BE2C (cell line): ENCODE measurements around the gene DROSHA.

Experiments used
- DNase-seq: peaks from one replicate; pipeline ENCODE4 v3.0.0-alpha.2; 2020
- H3K27me3 ChIP-seq: fragments of 250-450 bp; sonication (Bioruptor Pico); 2 replicates; pipeline ENCODE4 v1.5.1; 2020; ENCODE audit warnings: mild to moderate bottlenecking
- H3K36me3 ChIP-seq: fragments of 250-450 bp; sonication (Bioruptor Pico); 2 replicates; pipeline ENCODE4 v1.5.1; 2020; ENCODE audit warnings: mild to moderate bottlenecking
- H3K4me1 ChIP-seq: fragments of 250-450 bp; sonication (Bioruptor Pico); 2 replicates; pipeline ENCODE4 v1.5.1; 2020
- H3K4me3 ChIP-seq: 2 replicates; pipeline ENCODE4 v1.5.1; 2011; ENCODE audit warnings: low read depth, low read length
- H3K9me3 ChIP-seq: fragments of 250-450 bp; sonication (Bioruptor Pico); 2 replicates; pipeline ENCODE4 v1.5.1; 2020
- CTCF ChIP-seq: IDR thresholded peaks from 2 replicates; pipeline ENCODE4 v1.5.1; 2012; ENCODE audit warnings: mild to moderate bottlenecking, low read depth, low read length

The DROSHA gene

GRCh38 chr5:31478901-31479300 is 53.0 kb downstream of the DROSHA start:
- TF ChIP-seq CTCF: no peak
- no peaks in the 10 kb centered on the region for H3K4me1 ChIP-seq
- peaks cover 59% of the 10 kb centered on the region for H3K36me3 ChIP-seq
- H3K4me3 ChIP-seq: no peak overlapping the region
- H3K9me3 ChIP-seq: no peaks in the 10 kb centered on the region
- H3K27me3 ChIP-seq: no peaks in the 10 kb centered on the region
- no peak for DNase-seq

- DNase-seq: no peak
- no peak for TF ChIP-seq CTCF
- Histone ChIP-seq H3K4me3 (no peak overlapping the region), H3K9me3 (no peaks in the 10 kb centered on the region), H3K36me3 (peaks cover 49% of the 10 kb centered on the region), H3K27me3 (no peaks in the 10 kb centered on the region), H3K4me1 (no peaks in the 10 kb centered on the region)
These were observed 53.9 kb downstream of the DROSHA start for GRCh38 chr5:31477971-31478370.

GRCh38 chr5:31477516-31477915 is 54.4 kb downstream of the DROSHA start:
- H3K4me1 ChIP-seq: no peaks in the 10 kb centered on the region
- H3K9me3 ChIP-seq: no peaks in the 10 kb centered on the region
- DNase-seq: no peak
- no peaks in the 10 kb centered on the region for H3K27me3 ChIP-seq
- peaks cover 48% of the 10 kb centered on the region for H3K36me3 ChIP-seq
- no peak for TF ChIP-seq CTCF
- H3K4me3 ChIP-seq: no peak overlapping the region

GRCh38 chr5:31476738-31477141 is 55.2 kb downstream of the DROSHA start:
- Histone ChIP-seq H3K4me3 (no peak overlapping the region), H3K36me3 (peaks cover 48% of the 10 kb centered on the region), H3K9me3 (no peaks in the 10 kb centered on the region), H3K27me3 (no peaks in the 10 kb centered on the region), H3K4me1 (no peaks in the 10 kb centered on the region)
- no peak for DNase-seq
- no peak for TF ChIP-seq CTCF

GRCh38 chr5:31471916-31472315 is 60.0 kb downstream of the DROSHA start:
- no peaks in the 10 kb centered on the region for H3K4me1 ChIP-seq
- no peaks in the 10 kb centered on the region for H3K9me3 ChIP-seq
- TF ChIP-seq CTCF: no peak
- H3K36me3 ChIP-seq: peaks cover 42% of the 10 kb centered on the region
- no peak overlapping the region for H3K4me3 ChIP-seq
- H3K27me3 ChIP-seq: no peaks in the 10 kb centered on the region
- DNase-seq: no peak

- DNase-seq: no peak
- Histone ChIP-seq H3K4me1 (no peaks in the 10 kb centered on the region), H3K4me3 (no peak overlapping the region), H3K36me3 (peaks cover 42% of the 10 kb centered on the region), H3K9me3 (no peaks in the 10 kb centered on the region), H3K27me3 (no peaks in the 10 kb centered on the region)
- TF ChIP-seq CTCF: no peak
These were observed 60.9 kb downstream of the DROSHA start for GRCh38 chr5:31471040-31471439.
